NT2/D1 (cell line): ENCODE measurements around the gene TOX2.

Experiments used
- DNase-seq: peaks from one replicate; pipeline ENCODE4 v3.0.0-alpha.2; 2011; ENCODE audit warnings: low read depth, low spot score
- H3K27me3 ChIP-seq: 2 replicates; pipeline ENCODE4 v1.6.0; 2011; ENCODE audit warnings: mild to moderate bottlenecking; ENCODE audit not compliant: insufficient read length, insufficient read depth
- H3K36me3 ChIP-seq: 2 replicates; pipeline ENCODE4 v1.6.1; 2011; ENCODE audit warnings: mild to moderate bottlenecking, low read length, mixed read lengths; ENCODE audit not compliant: insufficient read depth, insufficient read length
- H3K4me1 ChIP-seq: 2 replicates; pipeline ENCODE4 v1.5.1; 2011; ENCODE audit not compliant: insufficient read depth, insufficient read length
- H3K4me3 ChIP-seq: 2 replicates; pipeline ENCODE4 v1.5.1; 2011; ENCODE audit warnings: low read depth; ENCODE audit not compliant: insufficient read length
- H3K9ac ChIP-seq: 2 replicates; pipeline ENCODE4 v1.6.0; 2011; ENCODE audit warnings: low read depth; ENCODE audit not compliant: insufficient read length
- H3K9me3 ChIP-seq: 2 replicates; pipeline ENCODE4 v1.5.1; 2011; ENCODE audit warnings: mild to moderate bottlenecking, low read length; ENCODE audit not compliant: insufficient read depth
- SUZ12 ChIP-seq: IDR thresholded peaks from 2 replicates; pipeline ENCODE4 v1.6.1; 2011; ENCODE audit not compliant: insufficient read length, insufficient read depth; ENCODE audit errors: extremely low read depth
- YY1 ChIP-seq: IDR thresholded peaks from 2 replicates; pipeline ENCODE4 v1.6.1; 2011; ENCODE audit not compliant: insufficient read length, insufficient read depth
- ZNF274 ChIP-seq: IDR thresholded peaks from 2 replicates; pipeline ENCODE4 v1.6.1; 2011; ENCODE audit warnings: mild to moderate bottlenecking, low read depth, low read length

Gene TOX2

DNA sequence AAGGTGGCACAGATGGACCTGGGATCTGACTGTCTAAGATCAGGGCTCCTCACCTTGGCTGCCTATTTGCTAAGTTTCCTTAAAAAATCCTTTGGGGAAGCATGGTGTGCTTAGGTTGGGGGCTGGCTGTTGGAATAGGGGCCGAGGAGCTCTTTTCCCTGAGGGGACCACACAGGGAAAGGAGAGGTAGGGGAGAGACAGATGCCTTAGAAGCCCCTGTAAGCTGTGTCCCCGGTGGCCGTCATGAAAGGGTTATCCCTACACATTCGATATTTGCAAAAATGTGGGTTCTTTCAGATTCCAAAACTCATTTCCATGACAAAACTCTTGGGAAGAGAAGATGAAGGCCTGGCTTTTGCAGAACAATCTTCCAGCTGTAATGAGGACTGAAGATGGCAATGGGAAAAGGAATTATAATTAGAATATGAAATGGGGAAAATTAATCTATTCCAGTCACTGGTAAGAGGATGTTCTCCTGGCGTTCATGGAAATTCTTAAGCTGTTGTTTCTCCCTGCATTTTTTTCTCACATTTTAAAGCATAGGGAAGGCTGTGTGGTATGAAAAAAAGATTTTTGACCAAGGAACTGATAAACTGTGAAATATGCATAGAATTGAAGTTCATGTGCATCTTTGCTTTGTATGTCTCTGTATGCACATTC lies 53.8 kb downstream of the TOX2 start:
- no peaks in the 10 kb centered on the region for H3K27me3 ChIP-seq
- H3K36me3 ChIP-seq, result no peaks in the 10 kb centered on the region
- no peak for DNase-seq
- peaks cover 8% of the 10 kb centered on the region for H3K4me1 ChIP-seq
- H3K9ac ChIP-seq, result no peak overlapping the region
- TF ChIP-seq ZNF274, result no peak
- no peak for TF ChIP-seq SUZ12
- TF ChIP-seq YY1, result no peak
- H3K9me3 ChIP-seq, result no peaks in the 10 kb centered on the region
- no peak overlapping the region for H3K4me3 ChIP-seq

DNA sequence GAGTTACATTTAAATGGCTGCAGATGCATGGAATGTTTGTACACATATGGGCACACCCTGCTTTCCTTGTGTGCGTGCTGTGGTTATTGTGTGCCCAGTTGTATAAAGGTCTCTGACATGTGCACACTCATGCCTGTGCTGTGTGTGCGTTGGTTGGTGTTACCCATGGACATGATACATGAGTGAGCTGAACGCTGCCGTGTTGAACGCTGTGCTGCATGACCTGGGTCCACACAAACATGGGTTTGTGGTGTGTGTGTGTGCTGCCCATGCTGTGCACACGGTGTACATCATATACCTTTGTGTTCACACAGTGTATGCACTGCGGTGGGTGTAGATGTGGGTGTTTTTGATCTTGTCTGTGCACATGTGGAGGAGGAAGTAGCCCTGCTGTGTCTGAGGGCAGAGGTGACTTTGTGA lies 54.4 kb downstream of the TOX2 start:
- DNase-seq, result no peak
- Histone ChIP-seq H3K36me3 (no peaks in the 10 kb centered on the region), H3K4me1 (peaks cover 8% of the 10 kb centered on the region), H3K9me3 (no peaks in the 10 kb centered on the region), H3K27me3 (no peaks in the 10 kb centered on the region), H3K9ac (no peak overlapping the region), H3K4me3 (no peak overlapping the region)
- no peak for TF ChIP-seq YY1
- no peak for TF ChIP-seq ZNF274
- TF ChIP-seq SUZ12, result no peak

DNA sequence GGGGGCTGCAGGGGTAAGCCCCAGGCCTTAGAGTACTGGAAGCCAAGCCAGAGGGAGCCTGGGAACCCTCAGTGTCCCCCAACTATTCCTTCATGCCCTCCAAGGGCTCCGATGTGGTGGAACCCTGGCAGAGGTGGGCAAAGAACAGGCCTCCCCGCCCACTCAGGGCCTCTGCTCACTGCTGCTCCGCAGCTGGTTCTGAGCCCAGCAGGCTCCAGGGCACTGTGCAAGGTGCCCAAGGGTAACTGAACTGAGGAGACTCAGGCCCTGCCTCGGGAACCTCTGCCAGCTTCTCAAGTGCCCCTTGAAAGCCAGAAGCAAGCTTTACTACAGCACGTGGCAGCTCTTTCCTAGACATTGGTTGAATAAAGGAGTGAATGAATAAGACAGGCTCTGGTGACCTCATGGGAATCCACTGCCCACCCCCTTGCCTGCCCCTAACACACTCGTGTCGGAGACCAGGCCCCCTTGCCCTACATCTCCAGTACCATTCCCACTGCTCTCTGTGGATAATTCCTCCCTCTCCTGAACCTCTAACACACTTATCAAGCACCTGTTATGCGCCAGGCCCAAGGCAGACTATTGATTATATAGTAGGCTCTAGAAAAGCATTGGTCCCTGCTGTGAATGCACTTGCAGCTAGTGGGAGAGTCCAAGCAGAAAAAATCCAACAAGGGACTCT lies 55.0 kb downstream of the TOX2 start:
- Histone ChIP-seq H3K36me3 (no peaks in the 10 kb centered on the region), H3K27me3 (no peaks in the 10 kb centered on the region), H3K9me3 (no peaks in the 10 kb centered on the region), H3K4me1 (peaks cover 5% of the 10 kb centered on the region), H3K4me3 (no peak overlapping the region), H3K9ac (no peak overlapping the region)
- TF ChIP-seq ZNF274 (no peak), YY1 (no peak), SUZ12 (no peak)
- no peak for DNase-seq

DNA sequence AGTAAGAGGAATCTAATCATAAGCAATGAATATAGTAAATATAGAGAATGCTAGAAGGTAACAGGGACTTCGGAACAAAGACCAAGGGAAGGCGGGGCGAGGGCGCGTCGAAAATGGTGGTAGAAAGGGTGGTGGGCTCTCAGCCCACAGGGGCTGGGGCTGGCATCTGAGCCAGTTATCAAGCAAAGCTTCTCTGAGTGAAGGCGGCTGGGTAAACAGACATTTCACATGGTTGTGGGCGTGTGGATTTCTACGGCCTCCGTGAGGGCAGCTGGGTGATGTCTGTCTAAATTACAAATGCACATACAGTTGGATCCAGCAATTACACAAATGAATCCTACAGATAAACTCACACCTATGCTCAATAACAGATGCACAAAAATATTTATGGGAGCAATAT lies 56.6 kb downstream of the TOX2 start:
- Histone ChIP-seq H3K9ac (no peak overlapping the region), H3K4me3 (no peak overlapping the region), H3K4me1 (peaks cover 4% of the 10 kb centered on the region), H3K36me3 (no peaks in the 10 kb centered on the region), H3K9me3 (no peaks in the 10 kb centered on the region), H3K27me3 (no peaks in the 10 kb centered on the region)
- DNase-seq, result no peak
- TF ChIP-seq SUZ12 (no peak), YY1 (no peak), ZNF274 (no peak)

DNA sequence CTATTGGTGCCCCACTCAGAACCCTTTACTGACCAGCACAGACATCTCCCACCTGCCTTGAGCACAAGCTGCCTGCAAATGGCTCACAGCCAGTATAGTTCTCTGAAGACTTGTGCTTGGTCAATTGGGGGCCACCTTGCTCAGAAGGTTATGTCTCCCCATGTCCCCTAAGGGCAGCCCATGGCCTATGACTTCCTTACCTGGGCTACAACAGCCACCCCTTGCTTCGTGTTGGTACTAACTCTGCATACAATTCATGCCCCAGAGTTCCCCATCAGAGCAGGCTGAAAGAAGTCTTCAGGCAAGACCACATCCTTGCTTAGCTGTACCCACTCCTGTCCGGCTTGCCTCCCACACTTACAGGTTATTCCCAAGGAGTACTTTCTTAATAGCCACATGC lies 57.4 kb downstream of the TOX2 start:
- Histone ChIP-seq H3K27me3 (no peaks in the 10 kb centered on the region), H3K36me3 (no peaks in the 10 kb centered on the region), H3K4me1 (peaks cover 4% of the 10 kb centered on the region), H3K9ac (no peak overlapping the region), H3K9me3 (no peaks in the 10 kb centered on the region), H3K4me3 (no peak overlapping the region)
- no peak for TF ChIP-seq ZNF274
- no peak for TF ChIP-seq SUZ12
- no peak for TF ChIP-seq YY1
- no peak for DNase-seq

DNA sequence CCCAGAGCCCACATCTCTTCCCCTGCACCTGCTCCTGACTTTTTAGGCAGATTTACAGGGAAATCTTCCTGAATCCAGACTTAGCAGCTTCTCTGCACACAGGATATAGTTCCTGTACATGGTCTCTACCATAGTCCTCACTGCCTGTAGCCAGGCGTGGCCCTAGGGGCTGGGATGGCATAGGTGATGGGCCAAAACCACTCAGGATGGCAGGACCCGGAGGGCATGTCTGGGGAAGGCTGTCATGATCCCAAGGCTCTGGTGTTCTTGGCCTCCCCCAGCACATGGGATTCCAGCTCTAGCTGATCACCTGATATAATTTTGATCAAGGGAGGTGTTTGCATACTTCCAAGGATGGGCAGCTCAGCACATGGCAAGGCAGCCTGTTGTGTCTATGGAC lies 58.0 kb downstream of the TOX2 start:
- H3K4me3 ChIP-seq, result no peak overlapping the region
- H3K27me3 ChIP-seq, result no peaks in the 10 kb centered on the region
- H3K9me3 ChIP-seq, result no peaks in the 10 kb centered on the region
- TF ChIP-seq YY1 (no peak), ZNF274 (no peak), SUZ12 (no peak)
- H3K9ac ChIP-seq, result no peak overlapping the region
- no peaks in the 10 kb centered on the region for H3K36me3 ChIP-seq
- no peak for DNase-seq
- peaks cover 4% of the 10 kb centered on the region for H3K4me1 ChIP-seq

DNA sequence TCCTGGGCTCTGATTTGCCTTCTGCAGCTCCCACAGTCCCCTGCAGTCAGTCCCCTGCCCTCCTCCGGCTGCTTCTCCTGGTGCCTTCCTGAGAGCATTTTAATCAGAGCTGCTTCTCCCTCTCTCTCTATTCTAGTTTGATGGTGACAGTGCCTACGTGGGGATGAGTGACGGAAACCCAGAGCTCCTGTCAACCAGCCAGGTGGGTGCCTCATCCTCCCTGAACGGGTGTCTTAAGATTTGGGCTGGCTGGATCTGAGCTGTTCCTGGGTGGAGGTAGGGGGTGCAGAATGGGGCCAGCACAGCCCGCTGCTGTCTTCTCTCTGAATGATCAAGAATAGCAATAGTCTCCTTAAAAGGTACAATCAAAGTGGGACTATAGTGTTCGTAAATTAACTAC lies 58.6 kb downstream of the TOX2 start:
- H3K9ac ChIP-seq, result no peak overlapping the region
- TF ChIP-seq YY1 (no peak), SUZ12 (no peak), ZNF274 (no peak)
- no peaks in the 10 kb centered on the region for H3K27me3 ChIP-seq
- no peak for DNase-seq
- peaks cover 4% of the 10 kb centered on the region for H3K4me1 ChIP-seq
- H3K4me3 ChIP-seq, result no peak overlapping the region
- no peaks in the 10 kb centered on the region for H3K36me3 ChIP-seq
- no peaks in the 10 kb centered on the region for H3K9me3 ChIP-seq
